ENCODE measurements around the gene CTCFL.

The CTCFL gene

GRCh38 chr20:57555457-57556184, 30.7 kb upstream of the CTCFL start:
- H3K4me1 ChIP-seq (ENCODE audit: insufficient read depth, low read length): no peaks in the 10 kb centered on the region
- no peaks in the 10 kb centered on the region for H3K9me3 ChIP-seq (ENCODE audit: low read length)
- no peak overlapping the region for H3K4me3 ChIP-seq (ENCODE audit: low read length)
- H2AFZ ChIP-seq (ENCODE audit: low read depth, low read length): no peak overlapping the region
- no peaks in the 10 kb centered on the region for H3K36me3 ChIP-seq (ENCODE audit: insufficient read depth, low read length)
- peaks cover 29% of the 10 kb centered on the region for H3K27me3 ChIP-seq (ENCODE audit: insufficient read depth, low read length)

- no peaks in the 10 kb centered on the region for H3K9me3 ChIP-seq (ENCODE audit: low read length)
These were observed 28.6 kb upstream of the CTCFL start for GRCh38 chr20:57553376-57554018.

DNA sequence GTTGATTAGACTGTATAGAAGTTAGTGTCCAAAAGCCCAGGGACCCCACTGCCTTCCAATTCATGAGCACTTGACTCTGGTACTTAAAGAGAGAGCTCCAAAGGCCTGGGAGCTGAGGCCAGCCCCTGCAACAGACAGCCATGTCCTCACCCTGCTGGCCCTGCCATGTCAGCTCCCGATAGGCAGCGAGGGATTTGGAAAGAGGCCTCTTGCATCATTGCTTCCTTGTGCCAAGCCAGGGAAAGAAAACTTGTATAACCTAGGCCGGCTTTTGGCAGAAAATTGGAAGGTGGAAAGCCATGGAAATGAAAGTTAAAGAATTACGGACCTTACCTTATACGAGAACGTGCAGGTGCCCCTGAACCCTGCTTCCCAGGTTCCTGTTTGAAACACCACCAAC, 27.5 kb upstream of the CTCFL start:
- no peak overlapping the region for H3K4me3 ChIP-seq (ENCODE audit: low read length)
- peaks cover 26% of the 10 kb centered on the region for H3K27me3 ChIP-seq (ENCODE audit: insufficient read depth, low read length)
- H3K9me3 ChIP-seq (ENCODE audit: low read length): no peaks in the 10 kb centered on the region
- H2AFZ ChIP-seq (ENCODE audit: low read depth, low read length): no peak overlapping the region
- H3K4me1 ChIP-seq (ENCODE audit: insufficient read depth, low read length): no peaks in the 10 kb centered on the region
- no peaks in the 10 kb centered on the region for H3K36me3 ChIP-seq (ENCODE audit: insufficient read depth, low read length)

More at GRCh38 chr20:57553376-57554018, 28.6 kb upstream of the CTCFL start:
- no peak overlapping the region for H2AFZ ChIP-seq (ENCODE audit: low read depth, low read length)
- no peak overlapping the region for H3K4me3 ChIP-seq (ENCODE audit: low read length)
- peaks cover 26% of the 10 kb centered on the region for H3K27me3 ChIP-seq (ENCODE audit: insufficient read depth, low read length)
- no peaks in the 10 kb centered on the region for H3K36me3 ChIP-seq (ENCODE audit: insufficient read depth, low read length)
- H3K4me1 ChIP-seq (ENCODE audit: insufficient read depth, low read length): no peaks in the 10 kb centered on the region

DNA sequence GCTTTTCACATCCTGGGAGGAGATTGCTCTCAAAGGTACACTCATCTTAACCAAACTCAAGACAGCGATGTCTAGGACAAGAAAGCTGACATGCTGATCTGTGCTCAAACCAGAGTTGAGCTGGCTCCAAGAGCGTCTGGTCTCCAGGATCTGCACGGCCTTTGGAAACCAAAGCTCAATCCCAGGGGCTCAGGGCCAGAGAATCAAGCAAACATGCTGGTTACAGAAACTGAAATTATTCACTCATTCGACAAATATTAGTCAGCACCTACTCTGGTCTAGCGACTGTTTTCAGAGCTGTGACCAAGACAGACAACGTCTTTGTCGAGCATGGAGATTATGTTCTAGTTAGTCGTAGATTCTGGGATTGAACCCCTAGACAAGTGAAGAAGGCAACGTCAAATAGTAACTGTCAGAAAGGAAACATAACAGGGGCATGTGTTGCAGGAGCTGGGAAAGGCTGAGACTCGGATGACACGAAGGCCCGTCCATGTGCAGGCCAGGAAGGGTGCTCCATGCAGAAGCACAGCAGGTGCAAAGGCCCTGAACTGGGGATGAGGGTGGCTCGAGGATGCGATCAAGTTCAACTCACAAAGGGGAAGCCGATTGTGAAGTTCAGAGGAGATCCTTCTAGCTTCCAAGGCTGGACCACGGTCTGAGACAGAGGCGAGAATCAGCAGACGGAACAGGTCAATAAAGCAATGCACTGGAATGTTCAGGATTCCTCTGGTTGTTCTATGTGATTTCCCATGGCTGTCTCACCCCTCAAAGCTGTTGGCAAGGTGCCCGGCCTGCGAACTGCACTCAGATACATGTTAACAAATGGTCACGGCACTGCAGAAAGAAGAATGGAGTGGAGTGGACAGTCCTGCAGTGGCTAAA, 23.5 kb upstream of the CTCFL start:
- Histone ChIP-seq H3K9me3 (ENCODE audit: low read length) (no peaks in the 10 kb centered on the region), H3K27me3 (ENCODE audit: insufficient read depth, low read length) (peaks cover 10% of the 10 kb centered on the region)

DNA sequence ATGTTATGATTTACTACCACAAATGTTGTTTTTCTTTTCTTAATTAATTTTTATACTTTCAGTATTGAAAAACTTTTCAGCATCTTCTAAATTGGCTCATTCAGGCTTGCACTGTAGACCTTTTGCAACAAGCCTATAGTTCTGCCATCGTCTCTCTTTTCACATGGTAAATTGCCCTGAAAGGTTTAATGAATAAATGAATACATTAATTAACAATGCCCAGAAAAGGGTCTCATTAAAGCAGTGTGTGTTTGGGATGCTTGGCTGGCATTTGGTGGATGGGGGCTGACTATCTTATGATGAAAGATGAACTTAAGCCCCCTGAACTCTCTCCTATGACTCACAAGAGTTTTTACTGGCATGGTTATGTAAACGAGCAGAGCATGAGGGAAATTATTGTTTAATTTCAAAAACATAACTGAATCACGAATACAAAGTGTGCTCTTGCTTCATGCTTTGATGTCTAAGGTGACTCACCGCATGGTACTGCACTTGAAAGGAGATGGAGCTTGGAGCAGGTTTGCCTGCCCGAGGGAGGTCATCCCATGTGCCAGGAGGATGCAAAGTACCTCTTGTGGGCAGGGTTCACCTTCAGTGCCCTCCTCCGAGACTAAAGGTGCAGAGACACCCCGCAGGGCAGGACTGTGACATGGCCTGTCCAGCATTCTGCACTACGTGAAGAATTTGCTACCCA, 22.2 kb upstream of the CTCFL start:
- no peak overlapping the region for H2AFZ ChIP-seq (ENCODE audit: low read depth, low read length)
- no peaks in the 10 kb centered on the region for H3K36me3 ChIP-seq (ENCODE audit: insufficient read depth, low read length)
- H3K4me3 ChIP-seq (ENCODE audit: low read length): no peak overlapping the region
- H3K27me3 ChIP-seq (ENCODE audit: insufficient read depth, low read length): no peaks in the 10 kb centered on the region
- peaks cover 19% of the 10 kb centered on the region for H3K4me1 ChIP-seq (ENCODE audit: insufficient read depth, low read length)
- H3K9me3 ChIP-seq (ENCODE audit: low read length): no peaks in the 10 kb centered on the region

More for the DNA sequence above, 23.5 kb upstream of the CTCFL start:
- no peak overlapping the region for H3K4me3 ChIP-seq (ENCODE audit: low read length)
- peaks cover 19% of the 10 kb centered on the region for H3K4me1 ChIP-seq (ENCODE audit: insufficient read depth, low read length)
- no peak overlapping the region for H2AFZ ChIP-seq (ENCODE audit: low read depth, low read length)
- H3K36me3 ChIP-seq (ENCODE audit: insufficient read depth, low read length): no peaks in the 10 kb centered on the region

- H2AFZ ChIP-seq (ENCODE audit: low read depth, low read length): no peak overlapping the region
- no peaks in the 10 kb centered on the region for H3K27me3 ChIP-seq (ENCODE audit: insufficient read depth, low read length)
- H3K4me3 ChIP-seq (ENCODE audit: low read length): no peak overlapping the region
- H3K4me1 ChIP-seq (ENCODE audit: insufficient read depth, low read length): peaks cover 19% of the 10 kb centered on the region
- no peaks in the 10 kb centered on the region for H3K9me3 ChIP-seq (ENCODE audit: low read length)
- H3K36me3 ChIP-seq (ENCODE audit: insufficient read depth, low read length): no peaks in the 10 kb centered on the region
These were observed 21.2 kb upstream of the CTCFL start for GRCh38 chr20:57545927-57546662.

DNA sequence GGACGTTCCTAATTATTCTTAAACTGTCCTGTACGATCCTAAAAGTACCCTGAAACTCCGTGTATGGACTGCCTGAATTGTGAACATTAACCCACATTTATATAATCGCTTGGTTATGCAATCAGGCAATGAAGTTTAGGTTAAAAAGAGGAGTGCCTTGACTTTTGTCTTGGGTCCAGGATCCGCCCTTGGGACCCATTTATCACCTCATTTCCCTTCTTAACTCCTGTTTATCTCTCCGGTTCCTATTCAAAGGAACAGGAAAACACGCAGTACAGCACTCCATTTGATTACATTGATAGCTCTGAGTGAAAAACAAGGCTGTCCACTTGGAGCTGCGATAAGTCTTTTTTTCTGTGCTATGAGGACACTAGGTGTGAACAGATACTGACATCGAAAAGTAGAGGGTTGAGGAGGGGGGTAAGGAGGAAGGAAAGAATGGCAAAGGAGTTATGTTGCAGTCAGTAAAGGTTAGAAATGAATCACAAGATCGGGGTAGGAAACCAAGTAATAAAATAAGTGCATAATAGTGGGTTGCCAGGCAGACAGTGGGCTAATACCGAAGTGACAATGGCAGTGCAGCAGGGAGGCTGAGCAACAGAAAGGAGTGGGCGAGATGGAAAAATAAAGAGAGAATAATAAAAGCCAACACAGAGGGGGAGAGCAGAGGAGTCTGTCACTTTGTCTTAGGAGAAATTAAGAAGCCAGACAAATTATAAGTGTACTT, 20.1 kb upstream of the CTCFL start:
- H3K4me3 ChIP-seq (ENCODE audit: low read length): no peak overlapping the region
- H3K4me1 ChIP-seq (ENCODE audit: insufficient read depth, low read length): peaks cover 19% of the 10 kb centered on the region
- peaks cover 5% of the 10 kb centered on the region for H3K27me3 ChIP-seq (ENCODE audit: insufficient read depth, low read length)
- no peaks in the 10 kb centered on the region for H3K36me3 ChIP-seq (ENCODE audit: insufficient read depth, low read length)
- no peak overlapping the region for H2AFZ ChIP-seq (ENCODE audit: low read depth, low read length)
- H3K9me3 ChIP-seq (ENCODE audit: low read length): no peaks in the 10 kb centered on the region

GRCh38 chr20:57543754-57544153, 18.8 kb upstream of the CTCFL start:
- H3K36me3 ChIP-seq (ENCODE audit: insufficient read depth, low read length): no peaks in the 10 kb centered on the region
- no peak overlapping the region for H2AFZ ChIP-seq (ENCODE audit: low read depth, low read length)
- no peaks in the 10 kb centered on the region for H3K9me3 ChIP-seq (ENCODE audit: low read length)
- peaks cover 5% of the 10 kb centered on the region for H3K27me3 ChIP-seq (ENCODE audit: insufficient read depth, low read length)
- H3K4me3 ChIP-seq (ENCODE audit: low read length): no peak overlapping the region
- peaks cover 19% of the 10 kb centered on the region for H3K4me1 ChIP-seq (ENCODE audit: insufficient read depth, low read length)

DNA sequence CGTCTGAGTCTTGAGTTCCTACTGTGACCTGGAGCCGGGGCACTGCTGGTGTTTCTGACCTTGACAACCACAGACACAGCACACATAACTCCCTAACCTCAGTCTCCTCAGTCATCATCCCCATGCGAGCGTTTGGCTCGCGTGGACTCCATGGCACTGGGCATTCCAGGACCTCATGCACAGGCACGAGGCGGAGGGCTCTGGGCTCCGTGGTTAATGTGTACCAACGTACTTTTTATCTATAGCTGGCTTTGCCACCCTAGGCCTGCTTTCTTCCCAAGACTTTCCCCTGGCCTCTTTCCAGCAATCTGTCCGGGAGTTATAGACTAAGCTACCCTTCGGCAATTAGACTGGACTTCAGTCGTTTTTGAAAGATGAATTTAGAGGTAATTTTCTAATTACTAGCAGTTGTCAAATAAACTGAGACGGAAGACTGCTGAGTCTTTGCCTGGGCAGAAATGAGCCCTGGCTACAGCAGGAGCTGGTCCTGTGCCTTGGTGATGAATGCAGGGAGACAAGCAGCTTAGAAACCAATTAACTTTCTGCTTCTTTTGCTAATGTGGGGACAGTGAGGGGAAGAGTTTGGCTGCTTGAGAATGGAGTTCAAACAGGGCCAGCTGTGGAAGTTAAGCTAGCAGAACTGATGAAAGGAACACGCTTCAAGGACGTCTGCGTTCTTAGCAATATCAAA, 16.1 kb upstream of the CTCFL start:
- Histone ChIP-seq H3K27me3 (ENCODE audit: insufficient read depth, low read length) (peaks cover 5% of the 10 kb centered on the region), H3K9me3 (ENCODE audit: low read length) (no peaks in the 10 kb centered on the region), H3K4me1 (ENCODE audit: insufficient read depth, low read length) (peaks cover 7% of the 10 kb centered on the region), H2AFZ (ENCODE audit: low read depth, low read length) (no peak overlapping the region), H3K36me3 (ENCODE audit: insufficient read depth, low read length) (no peaks in the 10 kb centered on the region), H3K4me3 (ENCODE audit: low read length) (no peak overlapping the region)

- H3K36me3 ChIP-seq (ENCODE audit: insufficient read depth, low read length): no peaks in the 10 kb centered on the region
- no peaks in the 10 kb centered on the region for H3K9me3 ChIP-seq (ENCODE audit: low read length)
- H3K27me3 ChIP-seq (ENCODE audit: insufficient read depth, low read length): peaks cover 5% of the 10 kb centered on the region
- no peak overlapping the region for H2AFZ ChIP-seq (ENCODE audit: low read depth, low read length)
- no peak overlapping the region for H3K4me3 ChIP-seq (ENCODE audit: low read length)
- no peaks in the 10 kb centered on the region for H3K4me1 ChIP-seq (ENCODE audit: insufficient read depth, low read length)
These were observed 14.9 kb upstream of the CTCFL start for GRCh38 chr20:57539889-57540288.

- peaks cover 5% of the 10 kb centered on the region for H3K27me3 ChIP-seq (ENCODE audit: insufficient read depth, low read length)
- no peak overlapping the region for H3K4me3 ChIP-seq (ENCODE audit: low read length)
- H3K36me3 ChIP-seq (ENCODE audit: insufficient read depth, low read length): no peaks in the 10 kb centered on the region
- H2AFZ ChIP-seq (ENCODE audit: low read depth, low read length): no peak overlapping the region
- H3K9me3 ChIP-seq (ENCODE audit: low read length): no peaks in the 10 kb centered on the region
- no peaks in the 10 kb centered on the region for H3K4me1 ChIP-seq (ENCODE audit: insufficient read depth, low read length)
These were observed 12.9 kb upstream of the CTCFL start for GRCh38 chr20:57537822-57538221.

Measured in neuron (in vitro differentiated cells).